GM19463 (cell line): ENCODE data around the gene DAB1.
"Not testable (repeated sequence)": the region's sequence is repeated elsewhere in the genome, so short reads cannot be mapped to it uniquely, and the experiment has no call there.

Experiments
- ATAC-seq: cut with Tn5 transposase; IDR thresholded peaks from one replicate; pipeline ENCODE4 v1.9.1; 2021; ENCODE audit warnings: mild to moderate bottlenecking, moderate library complexity; ENCODE audit not compliant: unreplicated experiment

DAB1 gene

DNA sequence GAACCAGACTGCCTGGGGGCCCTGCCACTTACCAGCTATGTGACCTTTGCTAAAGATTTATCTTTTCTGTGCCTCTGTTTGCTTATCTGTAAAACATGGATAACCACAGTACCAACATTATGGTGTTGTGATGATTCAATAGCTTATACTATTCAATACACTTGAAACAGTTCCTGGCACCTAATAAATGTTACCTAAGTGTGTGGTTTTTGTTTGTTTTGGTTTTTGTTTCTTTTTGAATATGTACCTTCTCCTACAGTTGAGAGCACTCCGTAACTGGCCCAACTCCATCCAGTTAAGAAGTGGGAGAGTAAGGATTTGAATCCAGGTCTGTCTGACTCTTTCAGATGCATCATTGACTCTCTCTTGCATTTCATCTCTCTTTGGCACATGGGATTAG is 332.2 kb downstream of the DAB1 start:
- no peak for ATAC-seq

GRCh38 chr1:57089855-57090254 is 334.0 kb downstream of the DAB1 start:
- no peak for ATAC-seq

DNA sequence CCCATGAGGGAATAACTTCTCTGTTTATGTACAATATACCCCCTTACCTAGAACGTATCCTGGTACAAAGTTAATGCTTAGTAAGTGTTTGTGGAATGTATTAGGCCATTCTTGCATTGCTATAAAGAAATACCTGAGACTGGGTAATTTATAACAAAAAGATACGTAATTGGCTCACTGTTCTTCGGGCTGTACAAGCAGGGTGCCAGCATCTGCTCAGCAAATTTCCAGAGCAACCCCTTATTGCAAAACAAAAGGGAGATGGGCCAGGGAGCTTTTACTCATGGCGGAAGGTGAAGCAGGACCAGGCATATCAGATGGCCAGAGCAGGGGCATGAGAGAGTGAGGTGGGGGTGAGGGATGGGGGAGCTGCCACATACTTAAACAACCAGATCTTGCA is 334.6 kb downstream of the DAB1 start:
- no peak for ATAC-seq

- no peak for ATAC-seq
These were observed 335.2 kb downstream of the DAB1 start for GRCh38 chr1:57088653-57089052.

GRCh38 chr1:57087660-57088059 is 336.2 kb downstream of the DAB1 start:
- not testable (repeated sequence) for ATAC-seq

GRCh38 chr1:57086154-57086553 is 337.7 kb downstream of the DAB1 start:
- ATAC-seq, result no peak

DNA sequence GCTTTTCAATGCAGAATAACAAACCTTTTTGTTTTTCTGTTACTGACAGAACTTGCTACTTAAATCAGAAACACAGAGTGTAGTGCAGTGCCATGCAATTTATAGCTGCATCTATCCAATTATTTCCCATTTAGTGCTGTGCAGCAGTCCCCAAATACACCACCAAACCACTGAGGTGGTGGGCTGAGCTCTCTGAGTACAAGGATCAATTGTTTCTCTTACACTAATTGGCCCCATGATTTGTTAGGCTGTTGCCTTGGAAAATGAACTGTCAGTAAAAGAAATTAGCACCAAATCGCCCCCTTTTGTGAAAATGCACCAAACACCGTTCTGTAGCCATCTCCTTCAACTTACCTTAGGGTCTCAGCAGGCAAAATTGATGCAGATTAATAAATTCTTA is 339.2 kb downstream of the DAB1 start:
- ATAC-seq, result no peak

DNA sequence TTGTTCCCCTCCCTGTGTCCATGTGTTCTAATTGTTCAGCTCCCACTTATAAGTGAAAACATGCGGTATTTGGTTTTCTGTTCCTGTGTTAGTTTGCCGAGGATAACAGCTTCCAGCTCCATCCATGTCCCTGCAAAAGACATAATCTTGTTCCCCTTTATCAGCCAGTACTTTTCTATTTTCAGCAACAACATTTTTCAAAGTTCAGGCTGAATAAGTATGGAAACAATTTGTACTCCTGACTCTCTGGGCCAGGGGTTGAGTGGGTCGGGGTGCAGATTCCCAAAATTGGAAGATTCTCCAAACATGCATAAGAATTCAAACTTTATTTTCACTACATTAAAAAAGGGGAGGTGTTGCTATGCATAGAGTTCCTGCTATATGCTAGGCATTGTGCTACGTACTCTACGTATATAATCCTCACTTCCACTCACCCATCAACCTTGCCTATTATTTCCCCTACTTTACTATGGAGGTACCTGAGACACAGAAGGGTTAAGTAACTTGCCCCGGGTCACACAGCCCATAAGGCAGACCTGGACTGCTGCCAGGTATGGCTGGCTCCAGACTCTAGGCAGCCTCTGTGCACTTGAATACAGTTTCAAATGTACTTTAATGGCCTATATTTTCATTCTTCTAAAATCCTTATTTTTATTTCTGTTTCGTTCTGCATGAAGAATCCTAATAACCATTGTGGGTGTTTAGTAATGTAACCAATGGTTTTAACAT is 341.0 kb downstream of the DAB1 start:
- no peak for ATAC-seq

GRCh38 chr1:57079454-57080157 is 344.3 kb downstream of the DAB1 start:
- ATAC-seq, result no peak

DNA sequence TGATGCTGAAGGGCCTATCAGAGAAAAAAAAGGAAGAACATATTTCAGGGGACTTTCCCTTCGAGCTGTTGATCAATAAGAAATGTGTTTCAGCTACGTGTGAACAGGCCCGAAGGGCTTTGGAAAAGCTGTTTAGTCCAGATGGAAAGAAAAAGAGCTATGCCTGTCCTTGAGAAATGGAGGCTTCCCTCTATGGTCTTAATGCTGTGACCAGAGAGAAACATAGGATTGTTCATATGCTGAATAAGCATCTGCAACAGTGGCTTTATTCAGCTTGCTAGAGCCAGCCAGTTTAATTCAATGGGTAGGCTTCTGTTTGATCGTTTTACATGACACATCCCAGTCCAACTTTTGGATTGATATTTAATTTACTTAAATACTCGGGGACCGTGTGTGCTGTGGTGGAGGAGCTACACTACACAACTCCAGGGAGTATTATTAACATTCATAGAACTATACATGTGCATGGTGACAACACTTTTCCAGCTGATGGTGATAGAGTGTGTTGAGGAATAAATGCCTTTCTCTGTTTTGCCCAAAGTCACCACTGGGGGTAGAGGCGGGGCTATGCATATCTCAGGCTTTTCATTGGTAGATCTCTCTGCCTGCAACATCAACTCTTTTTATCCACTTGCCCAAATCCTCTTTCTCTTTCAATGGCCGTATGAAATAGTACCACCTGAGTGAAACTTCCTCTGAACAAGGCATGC is 351.3 kb downstream of the DAB1 start:
- ATAC-seq, result peak; percentile 48

DNA sequence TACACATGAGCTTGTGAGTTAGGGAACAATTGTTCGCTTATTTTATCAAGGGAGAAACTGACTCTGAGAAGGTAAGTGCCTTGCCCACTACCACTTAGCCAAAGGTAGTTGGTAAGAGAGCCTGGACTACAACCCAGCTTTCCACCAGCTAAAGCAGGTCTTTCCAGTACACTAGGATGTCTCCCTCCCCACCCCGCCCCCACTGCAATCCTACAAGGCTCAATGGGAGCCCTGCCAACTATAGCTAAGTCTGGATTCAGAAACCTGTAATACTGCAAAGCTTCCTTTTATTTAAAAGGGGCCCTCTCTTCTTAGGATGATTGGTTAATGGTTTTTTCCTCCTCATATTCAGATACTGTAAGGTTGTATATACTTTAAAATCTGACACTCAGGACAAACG is 356.0 kb downstream of the DAB1 start:
- ATAC-seq, result no peak

GRCh38 chr1:57066980-57067610 is 356.8 kb downstream of the DAB1 start:
- ATAC-seq, result no peak

DNA sequence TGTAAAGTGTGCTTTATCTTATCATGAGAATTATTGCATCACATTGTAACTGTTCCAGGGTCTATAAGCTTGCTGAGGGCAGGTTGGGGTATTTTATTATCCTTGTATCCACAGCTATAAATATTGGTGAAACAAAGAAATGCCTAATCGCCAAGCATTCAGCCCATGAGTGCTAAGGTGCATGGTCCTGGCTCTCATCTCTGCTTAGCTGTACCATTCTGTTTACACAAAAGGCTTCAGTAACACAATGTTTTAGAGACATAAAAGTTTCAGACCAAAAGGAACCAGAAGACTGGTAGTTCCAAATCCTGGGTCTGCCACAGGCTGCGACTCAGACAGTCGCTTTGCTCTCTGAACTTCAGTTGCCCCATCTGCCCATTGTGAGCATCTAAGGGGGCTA is 358.4 kb downstream of the DAB1 start:
- ATAC-seq, result no peak

- ATAC-seq, result no peak
These were observed 359.3 kb downstream of the DAB1 start for GRCh38 chr1:57064379-57065140.

DNA sequence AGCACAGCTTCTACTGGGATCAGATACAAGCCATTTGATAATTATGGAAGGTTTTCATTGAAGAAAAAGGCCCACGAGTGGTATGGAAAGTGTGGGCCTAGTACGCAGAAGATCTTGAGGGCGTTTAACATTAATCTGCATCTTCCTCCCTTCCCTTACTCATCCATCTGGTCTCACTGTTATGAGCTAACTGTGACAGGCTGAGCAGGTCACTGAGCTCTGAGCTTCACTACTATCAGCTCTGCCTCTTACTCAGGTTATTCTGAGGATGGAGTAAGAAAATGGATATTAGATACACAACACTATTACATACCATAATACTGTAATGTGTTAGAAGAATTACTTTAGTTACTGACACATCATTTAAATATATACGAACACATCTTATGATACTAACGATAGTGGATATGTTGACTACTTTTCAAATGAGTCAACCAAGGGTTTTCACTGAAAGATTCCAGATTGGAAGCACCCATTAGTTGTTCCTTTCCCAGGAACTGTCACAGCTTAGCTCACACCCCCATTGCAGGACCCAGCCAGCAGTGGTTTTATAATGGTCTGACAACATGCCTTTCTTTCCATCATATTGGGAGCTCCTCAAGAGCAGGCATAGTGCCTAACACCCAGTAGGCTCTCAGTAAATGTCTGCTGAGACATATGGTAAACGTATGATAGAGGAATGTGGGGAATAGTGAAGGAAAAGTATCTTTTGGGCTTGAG is 360.3 kb downstream of the DAB1 start:
- ATAC-seq, result no peak

- no peak for ATAC-seq
These were observed 362.5 kb downstream of the DAB1 start for GRCh38 chr1:57061369-57061768.

- ATAC-seq, result no peak
These were observed 363.4 kb downstream of the DAB1 start for GRCh38 chr1:57060451-57060850.

- no peak for ATAC-seq
These were observed 365.0 kb downstream of the DAB1 start for GRCh38 chr1:57058652-57059501.

- no peak for ATAC-seq
These were observed 375.0 kb downstream of the DAB1 start for GRCh38 chr1:57048856-57049255.
